Natural killer cell (primary cell): ENCODE measurements around the gene NKAPD1. TPM values are rescaled to one million over a fixed set of nuclear protein-coding genes. Genes with fewer than 3 reads are reported as not detected.

Source experiments
- ATAC-seq, 3 donors: fragments of 150-1000 bp in 2 of 3; fragments of 200-7000 bp in 1 of 3; cut with Tn5 transposase; 1 replicate in 1 of 3; 2 replicates in 2 of 3; pipeline ENCODE4 v1.10.0; 2021; ENCODE audit warnings: mild to moderate bottlenecking in 2 of 3, moderate library complexity in 2 of 3
- DNase-seq, 2 donors: peaks; one replicate each; pipeline versions ENCODE4 v3.0.0 to v3.0.0-alpha.2; 2013 to 2021; ENCODE audit warnings: mixed read lengths in 1 of 2
- H3K27ac ChIP-seq: one replicate; pipeline ENCODE4 v1.5.1; 2013; ENCODE audit warnings: mild to moderate bottlenecking, low read length
- H3K27me3 ChIP-seq: one replicate; pipeline ENCODE4 v1.6.1; 2013; ENCODE audit warnings: low read length; ENCODE audit not compliant: control insufficient read depth, insufficient read depth
- H3K36me3 ChIP-seq: one replicate; pipeline ENCODE4 v1.6.1; 2013; ENCODE audit warnings: low read length; ENCODE audit not compliant: control insufficient read depth, insufficient read depth
- H3K4me1 ChIP-seq: one replicate; pipeline ENCODE4 v1.6.1; 2013; ENCODE audit warnings: low read length; ENCODE audit not compliant: control insufficient read depth, insufficient read depth
- H3K4me3 ChIP-seq: one replicate; pipeline ENCODE4 v1.5.1; 2013; ENCODE audit warnings: low read length
- H3K9me3 ChIP-seq: one replicate; pipeline ENCODE4 v1.6.1; 2013; ENCODE audit warnings: low read length; ENCODE audit not compliant: control insufficient read depth, insufficient read depth
- H3K27ac Mint-ChIP-seq, 2 donors: one replicate each; pipeline ENCODE4 v1.8.0; 2022; ENCODE audit warnings: mild to moderate bottlenecking in 2 of 2, mixed read lengths in 2 of 2, moderate library complexity in 1 of 2
- H3K27me3 Mint-ChIP-seq, 2 donors: one replicate each; pipeline ENCODE4 v1.8.0; 2022; ENCODE audit warnings: low read depth in 2 of 2, mixed read lengths in 2 of 2
- H3K36me3 Mint-ChIP-seq: one replicate; pipeline ENCODE4 v1.8.0; 2022; ENCODE audit warnings: mixed read lengths
- H3K4me1 Mint-ChIP-seq, 2 donors: one replicate each; pipeline ENCODE4 v1.8.0; 2022; ENCODE audit warnings: mixed read lengths in 2 of 2
- H3K4me3 Mint-ChIP-seq: one replicate; pipeline ENCODE4 v1.8.0; 2022; ENCODE audit warnings: mild to moderate bottlenecking, moderate library complexity, mixed read lengths
- H3K9me3 Mint-ChIP-seq, 2 donors: one replicate each; pipeline ENCODE4 v1.8.0; 2022; ENCODE audit warnings: mixed read lengths in 2 of 2
- WGBS: methylation state at CpG from one replicate; pipeline ENCODE4 v1.1.7; 2013; ENCODE audit warnings: missing lambda C conversion rate; ENCODE audit not compliant: insufficient coverage; 5-methylcytosine and 5-hydroxymethylcytosine counted together
- intact Hi-C: fragments of 100-400 bp; cut with micrococcal nuclease; formaldehyde crosslinking; loops from one replicate; pipeline ENCODE4 v1.14.2; 2022
- total RNA-seq, 4 donors: library from RNA; stranded (reverse); fragments of 120-200 nt in 1 of 4; gene quantifications; one replicate each; pipeline versions ENCODE4 v1.2.3 to v1.2.4, GENCODE V29; 2013 to 2022
- TF ChIP-seq, protein P1 (sequence below): fragments of 200-600 bp; IDR thresholded peaks from one replicate; pipeline ENCODE4 v1.8.0; 2022; ENCODE audit warnings: antibody characterized with exemption

Gene NKAPD1
- total RNA-seq, 3 donors from 2014 or later (not counting 1 experiment from before 2014, with no cell fraction given): 12.6 to 14.9 (median 13.3) TPM

DNA sequence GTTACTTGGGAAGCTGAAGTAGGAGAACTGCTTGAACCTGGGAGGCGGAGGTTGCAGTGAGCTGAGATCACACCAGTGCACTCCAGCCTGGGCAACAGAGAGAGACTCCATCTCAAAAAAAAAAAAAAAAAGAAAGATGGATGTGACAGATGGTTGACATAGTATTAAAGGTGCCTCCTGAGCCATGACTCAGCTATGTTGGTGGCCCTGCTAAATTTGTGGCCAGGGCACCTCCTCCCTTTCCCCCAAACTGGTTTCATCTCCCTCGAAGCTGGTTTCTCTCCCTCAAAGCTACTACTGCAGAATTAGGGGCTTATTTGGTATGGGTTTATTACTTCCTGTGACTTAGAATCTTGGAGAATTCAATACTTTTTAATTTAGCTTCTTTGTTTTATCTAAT lies 44.1 kb downstream of the NKAPD1 start:
- Histone ChIP-seq H3K9me3 (no peaks in the 10 kb centered on the region), H3K36me3 (no peaks in the 10 kb centered on the region), H3K4me1 (no peaks in the 10 kb centered on the region), H3K4me3 (no peak overlapping the region), H3K27me3 (no peaks in the 10 kb centered on the region), H3K27ac (no peak overlapping the region)
- no peak overlapping the region for H3K4me3 Mint-ChIP-seq
- peaks cover 4 to 5% of the 10 kb centered on the region in 2 donors for H3K4me1 Mint-ChIP-seq
- H3K27me3 Mint-ChIP-seq: no peaks in the 10 kb centered on the region
- peak in 1 of 3 donors; percentile 34 for ATAC-seq
- H3K36me3 Mint-ChIP-seq: no peaks in the 10 kb centered on the region
- no peaks in the 10 kb centered on the region for H3K9me3 Mint-ChIP-seq
- TF ChIP-seq, protein P1, sequence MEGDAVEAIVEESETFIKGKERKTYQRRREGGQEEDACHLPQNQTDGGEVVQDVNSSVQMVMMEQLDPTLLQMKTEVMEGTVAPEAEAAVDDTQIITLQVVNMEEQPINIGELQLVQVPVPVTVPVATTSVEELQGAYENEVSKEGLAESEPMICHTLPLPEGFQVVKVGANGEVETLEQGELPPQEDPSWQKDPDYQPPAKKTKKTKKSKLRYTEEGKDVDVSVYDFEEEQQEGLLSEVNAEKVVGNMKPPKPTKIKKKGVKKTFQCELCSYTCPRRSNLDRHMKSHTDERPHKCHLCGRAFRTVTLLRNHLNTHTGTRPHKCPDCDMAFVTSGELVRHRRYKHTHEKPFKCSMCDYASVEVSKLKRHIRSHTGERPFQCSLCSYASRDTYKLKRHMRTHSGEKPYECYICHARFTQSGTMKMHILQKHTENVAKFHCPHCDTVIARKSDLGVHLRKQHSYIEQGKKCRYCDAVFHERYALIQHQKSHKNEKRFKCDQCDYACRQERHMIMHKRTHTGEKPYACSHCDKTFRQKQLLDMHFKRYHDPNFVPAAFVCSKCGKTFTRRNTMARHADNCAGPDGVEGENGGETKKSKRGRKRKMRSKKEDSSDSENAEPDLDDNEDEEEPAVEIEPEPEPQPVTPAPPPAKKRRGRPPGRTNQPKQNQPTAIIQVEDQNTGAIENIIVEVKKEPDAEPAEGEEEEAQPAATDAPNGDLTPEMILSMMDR: no peak
- intact Hi-C loops: no loop called here
- whole genome bisulfite sequencing: 100% methylated on average over 1 of the region's 2 CpGs
- DNase-seq: no peak
- H3K27ac Mint-ChIP-seq: no peak overlapping the region

DNA sequence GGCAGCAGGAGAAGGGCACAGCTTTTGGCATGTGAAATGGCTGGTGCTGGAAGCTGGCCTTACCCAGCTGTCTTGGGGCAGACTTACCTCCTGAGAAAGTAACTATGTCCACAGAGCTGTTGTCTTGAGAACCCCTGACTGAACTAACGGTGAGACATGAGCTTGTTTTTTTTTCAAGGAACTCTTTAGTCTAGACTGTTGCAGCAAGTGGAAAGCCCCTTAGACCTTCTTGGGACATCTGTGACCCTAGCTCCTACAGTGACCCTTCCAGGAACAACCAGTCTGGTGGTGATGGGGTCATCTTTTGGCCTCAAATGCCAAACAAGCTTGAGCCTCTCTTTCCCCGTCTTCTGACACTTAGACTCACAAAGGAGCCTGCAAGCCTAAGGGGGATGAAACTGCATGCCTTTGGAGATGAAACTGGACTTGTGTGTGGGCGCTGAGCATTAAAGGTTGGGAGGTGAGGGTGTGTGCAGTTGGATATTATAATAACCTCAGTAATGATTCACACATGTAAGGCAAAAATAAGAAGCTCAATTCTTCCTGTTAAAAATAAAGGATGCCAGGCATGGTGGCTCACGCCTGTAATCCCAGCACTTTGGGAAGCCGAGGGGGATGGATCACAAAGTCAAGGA lies 48.0 kb downstream of the NKAPD1 start:
- no peaks in the 10 kb centered on the region for H3K27me3 Mint-ChIP-seq
- TF ChIP-seq, protein P1: no peak
- H3K4me1 Mint-ChIP-seq: no peaks in the 10 kb centered on the region
- Histone ChIP-seq H3K4me1 (no peaks in the 10 kb centered on the region), H3K4me3 (no peak overlapping the region), H3K9me3 (no peaks in the 10 kb centered on the region), H3K36me3 (no peaks in the 10 kb centered on the region), H3K27ac (no peak overlapping the region), H3K27me3 (no peaks in the 10 kb centered on the region)
- no peak for DNase-seq
- intact Hi-C loops: no loop called here
- H3K27ac Mint-ChIP-seq: no peak overlapping the region
- H3K4me3 Mint-ChIP-seq: no peak overlapping the region
- WGBS: 98% methylated on average over 5 of the region's 5 CpGs
- no peaks in the 10 kb centered on the region for H3K36me3 Mint-ChIP-seq
- H3K9me3 Mint-ChIP-seq: no peaks in the 10 kb centered on the region
- ATAC-seq: no peak

DNA sequence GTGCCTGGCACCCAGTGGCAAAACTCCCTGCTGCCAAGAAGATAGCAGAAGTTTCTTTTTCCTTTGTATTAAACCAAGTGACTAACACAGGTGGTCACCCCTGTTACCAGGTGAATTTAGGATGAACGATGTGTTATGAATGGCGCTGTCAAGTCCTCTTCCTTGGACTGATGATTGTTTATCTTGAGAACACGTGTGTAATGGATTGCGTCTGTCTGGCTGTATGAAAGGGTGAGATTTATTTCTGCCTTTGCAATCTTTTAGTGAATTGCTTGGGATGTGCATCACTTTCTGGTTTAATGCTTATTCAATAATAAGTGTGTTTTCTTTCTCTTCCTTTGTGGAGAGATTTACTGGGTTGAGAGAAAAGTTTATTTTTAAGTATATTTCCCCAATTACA lies 49.0 kb downstream of the NKAPD1 start:
- no peak for ATAC-seq
- H3K27me3 ChIP-seq: no peaks in the 10 kb centered on the region
- Mint-ChIP-seq H3K4me1 (no peaks in the 10 kb centered on the region), H3K27me3 (no peaks in the 10 kb centered on the region), H3K4me3 (no peak overlapping the region), H3K9me3 (no peaks in the 10 kb centered on the region), H3K27ac (no peak overlapping the region), H3K36me3 (no peaks in the 10 kb centered on the region)
- no peaks in the 10 kb centered on the region for H3K36me3 ChIP-seq
- H3K9me3 ChIP-seq: no peaks in the 10 kb centered on the region
- intact Hi-C loops: no loop called here
- WGBS: 98% methylated on average over 4 of the region's 4 CpGs
- no peak for DNase-seq
- H3K4me3 ChIP-seq: no peak overlapping the region
- no peak overlapping the region for H3K27ac ChIP-seq
- TF ChIP-seq, protein P1: no peak
- H3K4me1 ChIP-seq: no peaks in the 10 kb centered on the region

DNA sequence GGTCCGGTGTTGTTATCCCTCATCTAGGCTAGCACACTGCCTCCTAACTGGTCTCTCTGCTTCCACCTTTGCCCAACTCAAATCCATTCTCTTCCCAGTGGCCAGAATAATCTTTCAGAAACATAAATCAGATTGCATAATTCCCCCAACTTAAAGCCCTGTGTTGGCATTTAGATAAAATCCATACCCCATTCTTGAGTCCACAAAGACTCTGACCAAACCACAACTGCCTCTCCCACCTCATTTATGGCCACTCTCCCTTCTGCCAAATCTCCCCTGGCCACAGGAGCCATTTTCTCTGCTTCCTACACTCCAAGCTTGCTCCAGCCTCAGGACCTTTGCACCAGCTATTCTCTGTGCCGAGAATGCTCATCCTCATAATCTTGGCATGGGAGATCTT lies 53.0 kb downstream of the NKAPD1 start:
- Histone ChIP-seq H3K9me3 (no peaks in the 10 kb centered on the region), H3K27ac (no peak overlapping the region), H3K4me3 (no peak overlapping the region), H3K36me3 (no peaks in the 10 kb centered on the region), H3K27me3 (no peaks in the 10 kb centered on the region), H3K4me1 (peaks cover 10% of the 10 kb centered on the region)
- ATAC-seq: no peak
- intact Hi-C loops: no loop called here
- TF ChIP-seq, protein P1: no peak
- Mint-ChIP-seq H3K27me3 (no peaks in the 10 kb centered on the region), H3K27ac (no peak overlapping the region), H3K36me3 (no peaks in the 10 kb centered on the region), H3K9me3 (no peaks in the 10 kb centered on the region), H3K4me3 (no peak overlapping the region), H3K4me1 (peaks cover 5 to 6% of the 10 kb centered on the region in 2 donors)
- 100% methylated on average over 2 of the region's 2 CpGs for WGBS
- DNase-seq: no peak
